A204.1 (cell line): Measurements from ENCODE around the gene MRFAP1L1.

Experiments used
- FAIRE-seq: peaks from 2 replicates; lab custom pipeline; 2012; peaks lifted over from hg19 to GRCh38; lab: Jason Lieb, UNC

Gene MRFAP1L1

DNA sequence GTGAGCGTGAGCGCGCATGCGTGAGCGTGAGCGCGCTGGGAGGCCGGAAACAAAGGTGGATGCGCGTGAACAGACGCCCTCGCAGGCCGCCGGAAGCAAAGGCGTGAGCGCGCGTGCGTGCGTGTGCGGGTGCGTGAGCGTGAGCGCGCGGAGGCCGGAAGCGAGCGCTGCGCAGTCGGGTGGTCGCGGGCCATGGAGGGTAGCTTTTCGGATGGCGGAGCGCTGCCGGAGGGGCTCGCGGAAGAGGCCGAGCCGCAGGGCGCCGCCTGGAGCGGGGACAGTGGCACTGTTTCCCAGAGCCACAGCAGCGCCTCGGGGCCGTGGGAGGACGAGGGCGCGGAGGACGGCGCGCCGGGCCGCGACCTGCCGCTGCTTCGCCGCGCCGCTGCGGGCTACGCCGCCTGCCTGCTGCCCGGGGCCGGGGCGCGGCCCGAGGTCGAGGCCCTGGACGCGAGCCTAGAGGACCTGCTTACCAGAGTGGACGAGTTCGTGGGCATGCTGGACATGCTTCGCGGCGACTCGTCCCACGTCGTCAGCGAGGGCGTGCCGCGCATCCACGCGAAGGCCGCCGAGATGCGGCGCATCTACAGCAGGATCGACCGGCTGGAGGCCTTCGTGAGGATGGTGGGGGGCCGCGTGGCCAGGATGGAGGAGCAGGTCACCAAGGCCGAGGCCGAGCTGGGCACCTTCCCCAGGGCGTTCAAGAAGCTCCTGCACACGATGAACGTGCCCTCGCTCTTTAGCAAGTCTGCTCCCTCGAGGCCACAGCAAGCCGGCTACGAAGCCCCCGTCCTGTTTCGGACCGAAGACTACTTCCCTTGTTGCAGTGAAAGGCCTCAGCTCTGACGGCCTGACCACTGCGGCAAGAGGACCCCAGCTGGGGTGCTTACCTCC, 6.6 kb upstream of the MRFAP1L1 start, which contains the start of gene BLOC1S4:
Gene BLOC1S4, plus strand, starts transcription at position 157 of the 894 bp plus-strand sequence. Its CDS starts 36 bp downstream, at position 193.
- FAIRE-seq, result peak; percentile 41

DNA sequence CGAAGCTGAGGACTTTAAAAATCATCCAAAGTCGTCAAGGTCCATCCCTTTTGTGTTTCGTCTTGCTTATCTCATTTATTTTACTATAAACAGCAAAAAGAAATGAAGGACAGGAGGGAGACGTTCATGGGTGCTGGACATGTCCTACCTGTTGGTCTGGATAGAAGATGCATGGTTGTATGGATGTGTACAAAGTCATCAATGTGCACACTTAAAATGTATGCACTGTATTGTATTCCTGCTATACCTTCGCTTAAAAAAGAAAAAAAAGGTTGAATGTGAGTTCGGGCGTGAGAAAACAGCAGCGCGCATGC, 6.0 kb upstream of the MRFAP1L1 start:
- FAIRE-seq, result no peak

GRCh38 chr4:6714954-6715353, 5.3 kb upstream of the MRFAP1L1 start:
- FAIRE-seq, result no peak

- no peak for FAIRE-seq
Measured at GRCh38 chr4:6710996-6711395, 1.3 kb upstream of the MRFAP1L1 start.

GRCh38 chr4:6710282-6710681, 617 bp upstream of the MRFAP1L1 start:
- FAIRE-seq, result no peak

DNA sequence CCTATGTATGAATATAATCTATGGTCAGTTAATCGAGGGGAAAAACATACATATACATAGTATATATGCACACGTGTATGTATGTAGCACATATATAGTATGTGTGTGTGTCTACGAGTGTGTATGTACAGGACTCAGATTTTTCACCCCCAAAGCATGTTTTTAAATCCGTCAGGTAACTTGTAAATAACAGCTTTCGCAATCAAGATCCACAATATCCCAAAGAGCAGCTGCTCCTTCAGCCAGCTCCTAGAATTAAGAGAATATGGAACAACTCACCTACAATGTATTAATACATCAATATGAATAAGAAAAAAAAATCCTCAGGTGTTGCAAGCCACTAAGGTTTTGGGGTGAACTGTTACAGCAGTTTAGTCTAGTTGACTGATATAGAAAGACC, 3.5 kb downstream of the MRFAP1L1 start:
- FAIRE-seq, result no peak

- no peak for FAIRE-seq
Measured at GRCh38 chr4:6705646-6706045, 4.0 kb downstream of the MRFAP1L1 start.

DNA sequence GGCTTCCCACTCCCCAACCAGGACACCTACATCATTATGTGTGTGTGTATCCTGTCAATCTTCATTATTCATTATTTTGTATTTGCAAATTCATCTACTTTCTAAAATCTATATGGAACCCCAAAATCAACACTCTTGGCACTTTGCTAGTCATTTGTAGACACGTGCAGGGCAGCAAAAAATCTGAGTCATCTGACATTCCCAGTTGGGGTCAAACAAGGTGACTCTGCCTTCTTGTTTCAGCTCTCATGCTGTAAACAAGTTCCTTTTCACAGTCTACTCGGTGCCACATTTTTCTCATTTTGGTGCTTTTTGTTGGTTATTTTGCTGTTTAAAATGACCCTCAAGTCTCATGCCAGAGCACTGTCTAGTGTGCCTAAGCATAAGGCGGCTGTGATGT, 5.9 kb downstream of the MRFAP1L1 start:
- FAIRE-seq, result no peak

GRCh38 chr4:6702761-6703160, 6.9 kb downstream of the MRFAP1L1 start:
- FAIRE-seq, result no peak

GRCh38 chr4:6701371-6701770, 8.3 kb downstream of the MRFAP1L1 start:
- no peak for FAIRE-seq

DNA sequence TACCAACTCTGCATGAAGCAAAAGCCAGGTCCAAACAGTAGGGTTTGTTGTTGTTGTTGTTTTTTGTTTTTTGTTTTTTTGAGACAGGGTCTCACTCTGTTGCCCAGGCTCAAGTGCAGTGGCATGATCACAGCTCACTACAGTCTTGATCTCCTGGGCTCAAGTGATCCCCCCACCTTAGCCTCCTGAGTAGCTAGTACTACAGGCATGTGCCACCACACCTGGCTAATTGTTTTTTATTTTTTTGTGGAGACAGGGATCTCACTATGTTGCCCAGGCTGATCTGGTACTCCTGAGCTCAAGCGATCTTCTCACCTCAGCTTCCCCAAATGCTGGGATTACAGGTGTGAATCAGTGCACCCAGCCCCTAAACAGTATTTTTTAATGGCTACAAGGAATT, 9.8 kb downstream of the MRFAP1L1 start:
- FAIRE-seq, result no peak

DNA sequence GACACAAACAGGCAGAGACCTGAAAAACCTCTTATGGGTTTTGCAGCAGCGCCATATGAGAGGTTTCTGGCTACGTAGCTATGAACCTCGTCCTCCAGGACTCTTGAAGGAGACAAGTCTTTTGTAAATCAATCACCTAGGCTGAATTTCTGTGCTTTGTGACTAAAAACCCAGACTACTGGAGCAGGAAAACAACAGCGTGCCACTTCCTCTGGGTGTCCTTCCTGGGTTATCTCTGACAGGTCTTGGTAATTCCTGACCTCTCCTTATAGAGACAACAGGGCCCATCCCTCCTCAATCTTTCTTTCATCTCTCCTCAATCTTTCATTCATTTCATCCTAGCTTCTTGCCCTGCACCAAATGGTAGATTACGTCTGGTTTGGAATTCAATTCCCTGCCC, 10.3 kb downstream of the MRFAP1L1 start:
- FAIRE-seq, result no peak

DNA sequence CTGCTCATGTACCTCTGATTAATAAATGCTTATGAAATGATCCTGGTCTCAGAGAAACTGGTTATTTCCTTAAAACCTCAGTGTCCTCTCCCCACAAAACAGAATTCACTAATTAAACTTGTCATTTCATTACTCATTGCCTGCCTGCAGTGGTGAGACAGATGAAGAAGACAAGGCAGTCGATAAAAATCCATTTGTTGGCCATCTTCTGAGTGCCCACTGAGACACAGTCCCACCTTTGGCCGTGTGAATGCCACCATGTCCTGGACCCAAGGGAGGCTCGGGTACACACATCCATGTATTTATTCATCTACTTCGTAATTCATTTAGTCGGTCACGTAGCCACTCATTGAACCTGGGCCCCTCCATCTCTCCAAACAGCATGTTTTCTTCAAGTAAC, 12.5 kb downstream of the MRFAP1L1 start:
- FAIRE-seq, result no peak

- FAIRE-seq, result no peak
Measured at GRCh38 chr4:6696611-6697010, 13.1 kb downstream of the MRFAP1L1 start.

- no peak for FAIRE-seq
Measured at GRCh38 chr4:6695660-6696610, 13.7 kb downstream of the MRFAP1L1 start.

DNA sequence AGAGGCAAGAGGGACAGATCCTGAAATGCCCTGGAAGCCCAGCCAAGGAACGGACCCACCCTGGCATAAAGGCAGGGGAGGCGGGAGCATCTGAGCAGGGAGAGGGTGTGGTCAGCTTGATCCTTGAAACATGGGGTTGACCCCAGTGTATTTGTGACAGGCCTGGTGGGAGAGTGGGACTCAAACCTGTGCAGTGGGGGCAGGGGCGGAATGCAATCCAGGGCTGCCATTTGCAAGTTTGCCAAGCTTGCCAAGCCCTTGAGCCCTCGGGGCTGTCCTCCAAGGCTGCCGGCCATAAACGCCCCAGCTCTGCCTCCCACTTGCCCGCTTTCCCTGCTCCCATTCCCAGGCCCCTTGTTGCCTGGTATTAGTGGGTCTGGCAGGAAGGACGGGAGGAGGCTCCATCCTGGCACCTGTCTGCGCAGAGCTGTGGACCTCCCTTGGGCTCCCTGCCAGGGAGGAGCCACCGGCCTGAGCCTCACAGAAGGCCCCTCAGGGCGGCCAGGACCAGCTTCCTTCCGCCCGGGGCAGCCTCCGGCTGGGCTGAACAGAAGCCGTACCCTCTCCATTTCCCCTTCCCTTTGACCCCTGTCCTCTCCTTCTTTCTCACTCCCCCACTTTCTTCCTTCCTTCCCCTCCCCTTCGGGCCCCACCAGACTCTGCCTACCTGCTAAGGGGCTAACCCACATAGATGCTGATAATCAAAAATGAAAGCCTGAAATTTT, 15.3 kb downstream of the MRFAP1L1 start:
- no peak for FAIRE-seq

DNA sequence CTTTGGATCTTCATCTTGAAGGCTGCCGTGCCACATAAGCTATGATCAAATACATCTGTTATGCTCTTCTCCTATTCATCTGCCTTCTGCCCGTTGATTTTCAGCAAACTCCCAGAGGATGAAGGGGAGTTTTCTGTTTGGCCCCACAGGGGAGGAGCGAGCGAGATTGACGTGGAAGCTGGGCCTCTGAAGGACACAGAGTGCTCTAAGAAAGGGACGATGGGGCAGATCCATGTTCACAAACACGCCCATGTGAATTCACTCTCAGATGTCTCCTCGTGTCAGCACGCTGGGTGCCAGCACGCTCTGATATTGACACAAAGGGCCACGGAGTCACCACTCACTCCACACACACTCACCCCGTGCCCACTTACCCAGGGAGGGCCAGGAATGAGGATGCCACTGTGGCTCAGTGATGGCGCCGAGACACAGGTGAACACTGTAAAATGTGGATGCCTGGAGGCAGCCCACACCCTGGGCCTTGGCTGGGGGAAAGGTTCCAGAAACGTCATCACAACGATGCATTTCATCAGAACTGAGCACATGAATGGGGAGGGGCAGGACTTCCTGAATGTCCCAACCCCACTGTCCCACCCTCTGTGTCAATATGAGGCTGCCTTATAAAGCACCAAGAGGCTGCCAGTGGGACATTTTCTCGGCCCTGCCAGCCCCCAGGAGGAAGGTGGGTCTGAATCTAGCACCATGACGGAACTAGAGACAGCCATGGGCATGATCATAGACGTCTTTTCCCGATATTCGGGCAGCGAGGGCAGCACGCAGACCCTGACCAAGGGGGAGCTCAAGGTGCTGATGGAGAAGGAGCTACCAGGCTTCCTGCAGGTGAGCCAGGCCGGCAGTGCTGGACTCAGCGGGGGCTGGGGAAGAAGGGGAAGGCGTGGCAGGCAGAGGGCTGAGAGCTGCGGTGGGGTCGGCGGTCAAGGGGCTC, 16.2 kb downstream of the MRFAP1L1 start, which contains the start of gene S100P:
Gene S100P, plus strand, starts transcription at position 648 of the 946 bp plus-strand sequence. Its CDS starts 55 bp downstream, at position 703.
- no peak for FAIRE-seq

- FAIRE-seq, result no peak
Measured at GRCh38 chr4:6692806-6693205, 16.9 kb downstream of the MRFAP1L1 start.

- no peak for FAIRE-seq
Measured at GRCh38 chr4:6692379-6692778, 17.3 kb downstream of the MRFAP1L1 start.

DNA sequence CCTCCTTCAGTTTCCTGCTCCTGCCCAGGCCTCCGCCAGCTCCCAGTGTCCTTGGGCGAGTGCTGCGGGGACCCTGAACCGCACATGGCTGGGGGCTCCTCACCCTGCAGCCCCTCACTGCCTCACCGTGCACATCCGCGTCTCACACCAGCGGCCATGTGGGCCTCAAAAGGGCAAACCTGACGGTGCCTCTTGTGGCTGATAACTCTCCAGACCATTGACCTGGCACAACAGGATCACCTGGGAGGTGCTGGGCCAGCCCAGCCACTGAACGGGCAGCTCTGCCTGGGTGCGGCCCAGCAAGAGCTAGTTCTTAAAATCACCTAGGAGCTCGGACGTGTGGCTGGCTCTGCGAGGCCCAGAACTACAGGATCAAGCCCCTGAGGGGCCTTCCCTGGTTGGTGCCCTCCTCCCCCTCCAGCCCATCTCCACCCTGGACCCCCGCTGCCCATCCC, 20.1 kb downstream of the MRFAP1L1 start:
- FAIRE-seq, result no peak

DNA sequence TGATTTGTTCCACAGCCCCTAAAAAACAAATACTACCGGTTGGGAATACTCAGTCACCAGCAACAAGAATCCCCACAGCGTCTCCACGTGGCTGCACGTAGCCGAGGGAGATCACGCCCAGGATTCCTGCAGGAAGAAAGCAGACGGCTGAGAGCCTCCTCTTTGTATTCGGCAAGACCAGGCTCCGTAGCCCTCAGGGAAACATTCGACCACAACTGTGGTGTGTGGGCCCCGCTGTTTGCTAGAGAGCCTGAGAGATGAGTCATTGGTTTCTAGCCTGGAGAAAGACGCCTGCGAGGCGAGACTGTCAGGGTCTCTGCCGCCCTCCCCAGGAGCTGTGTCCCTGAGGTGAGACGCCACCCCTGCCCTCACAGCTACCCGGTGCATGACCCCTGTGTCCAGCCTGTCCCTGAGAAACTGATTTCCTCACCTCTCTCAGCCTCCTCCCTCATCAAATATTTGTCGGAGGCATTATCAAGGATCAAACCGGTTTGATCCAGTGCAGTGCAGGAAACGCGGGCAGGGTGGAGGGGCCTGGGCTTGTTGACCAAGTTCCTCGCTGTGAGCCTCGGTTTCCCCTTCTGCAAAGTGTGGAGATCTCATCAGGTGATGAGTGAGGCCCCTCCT, 20.7 kb downstream of the MRFAP1L1 start:
- FAIRE-seq, result no peak
